ENCODE measurements around the gene ADARB2.

ADARB2 gene

GRCh38 chr10:1504286-1504685, 233.0 kb downstream of the ADARB2 start:
- CTCF ChIA-PET, result no interaction called here
- no peak for TF ChIP-seq CTCF (IDR thresholded peaks at IDR 0.05; ENCODE audit: insufficient read depth, low read length, missing control alignments)
- H3K4me3 ChIP-seq (ENCODE audit: low read depth, low read length), result no peak overlapping the region
- POLR2A ChIA-PET, result no interaction called here
- no peak for DNase-seq (ENCODE audit: low read depth, low spot score)

DNA sequence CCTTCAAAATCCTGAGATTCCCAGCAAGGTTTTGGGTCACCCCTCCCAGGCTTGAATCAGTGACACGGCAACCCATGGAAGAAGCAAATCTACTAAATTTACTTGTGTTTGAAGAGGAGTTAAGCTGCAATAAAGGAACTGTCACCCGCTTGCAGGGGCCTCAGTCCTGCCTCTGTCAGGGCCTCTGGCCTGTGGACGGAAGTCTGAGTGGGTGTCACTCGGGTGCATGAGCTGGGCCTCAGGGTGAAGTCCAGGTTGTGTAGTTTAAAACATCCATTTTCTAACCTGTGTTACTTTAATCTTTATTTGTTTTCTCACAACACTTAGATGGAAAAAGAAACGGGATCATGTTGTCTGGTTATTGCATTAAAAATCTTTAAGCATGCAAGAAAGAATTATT, 234.9 kb downstream of the ADARB2 start:
- no peak for TF ChIP-seq CTCF (IDR thresholded peaks at IDR 0.05; ENCODE audit: insufficient read depth, low read length, missing control alignments)
- no peak overlapping the region for H3K4me3 ChIP-seq (ENCODE audit: low read depth, low read length)
- DNase-seq (ENCODE audit: low read depth, low spot score), result no peak
- CTCF ChIA-PET, result no interaction called here
- POLR2A ChIA-PET, result no interaction called here

- ChIA-PET POLR2A (no interaction called here), CTCF (no interaction called here)
These were observed 237.9 kb downstream of the ADARB2 start for GRCh38 chr10:1499359-1499957.

GRCh38 chr10:1498746-1499358, 238.5 kb downstream of the ADARB2 start:
- no peak for DNase-seq (ENCODE audit: low read depth, low spot score)
- ChIA-PET POLR2A (no interaction called here), CTCF (no interaction called here)
- no peak overlapping the region for H3K4me3 ChIP-seq (ENCODE audit: low read depth, low read length)
- TF ChIP-seq CTCF (IDR thresholded peaks at IDR 0.05; ENCODE audit: insufficient read depth, low read length, missing control alignments), result no peak

More at GRCh38 chr10:1499359-1499957, 237.9 kb downstream of the ADARB2 start:
- DNase-seq (ENCODE audit: low read depth, low spot score), result no peak
- no peak overlapping the region for H3K4me3 ChIP-seq (ENCODE audit: low read depth, low read length)
- no peak for TF ChIP-seq CTCF (IDR thresholded peaks at IDR 0.05; ENCODE audit: insufficient read depth, low read length, missing control alignments)

- TF ChIP-seq CTCF (IDR thresholded peaks at IDR 0.05; ENCODE audit: insufficient read depth, low read length, missing control alignments), result no peak
These were observed 241.3 kb downstream of the ADARB2 start for GRCh38 chr10:1495915-1496517.

DNA sequence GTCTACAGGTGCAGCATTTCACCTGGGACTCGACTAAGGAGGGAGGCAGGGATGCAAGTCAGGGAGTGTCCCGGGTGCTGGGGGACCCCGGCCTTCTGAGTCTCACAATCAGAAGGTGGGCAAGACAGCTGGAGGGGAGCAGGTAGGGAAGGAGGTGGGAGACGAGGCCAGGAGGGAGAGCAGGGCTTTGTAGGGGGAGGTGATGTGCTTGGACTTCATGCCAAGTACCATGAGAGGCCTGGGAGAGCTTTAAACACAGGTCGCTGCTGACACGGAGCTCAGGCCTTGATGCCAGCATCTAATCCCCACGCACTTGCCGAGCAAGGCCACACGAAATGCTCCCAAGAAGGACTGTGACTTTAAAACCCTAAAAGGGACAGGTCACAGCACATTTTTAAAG, 244.7 kb downstream of the ADARB2 start:
- no peak for DNase-seq (ENCODE audit: low read depth, low spot score)
- POLR2A ChIA-PET, result no interaction called here
- CTCF ChIA-PET, result no interaction called here
- no peak for TF ChIP-seq CTCF (IDR thresholded peaks at IDR 0.05; ENCODE audit: insufficient read depth, low read length, missing control alignments)
- H3K4me3 ChIP-seq (ENCODE audit: low read depth, low read length), result no peak overlapping the region

More at GRCh38 chr10:1495915-1496517, 241.3 kb downstream of the ADARB2 start:
- ChIA-PET POLR2A (no interaction called here), CTCF (no interaction called here)
- no peak for DNase-seq (ENCODE audit: low read depth, low spot score)
- no peak overlapping the region for H3K4me3 ChIP-seq (ENCODE audit: low read depth, low read length)

Data from AG04449 (cell line).